HepG2 (cell line): ENCODE data around the gene B3GNT5. TPM values are rescaled to one million over a fixed set of nuclear protein-coding genes. Genes with fewer than 3 reads are reported as not detected.

Experiments used
- ATAC-seq: fragments of 200-7000 bp; cut with Tn5 transposase; 3 replicates; pipeline ENCODE4 v1.9.1; 2020; ENCODE audit warnings: mild to moderate bottlenecking, moderate library complexity
- BruUV-seq: library from RNA; stranded (reverse); fragments of 400-500 nt; replicated peaks from 2 replicates; lab custom pipeline; 2021; lab: Mats Ljungman, UMichigan
- CTCF ChIA-PET: fragments of 300-600 bp; formaldehyde crosslinking; extraction: SDS; loops from one replicate; lab custom pipeline; 2021; ENCODE audit warnings: low total read pairs, inconsistent platforms, low intra/inter-chr PET ratio; lab: Yijun Ruan, JAX
- POLR2A ChIA-PET: fragments of 350-600 bp; sonication (Branson Sonifier 250); formaldehyde crosslinking; loops from one replicate; lab custom pipeline; 2020; ENCODE audit warnings: antibody characterized with exemption, inconsistent platforms; lab: Yijun Ruan, JAX
- DNase-seq: peaks from one replicate; pipeline ENCODE4 v3.0.0-alpha.2; 2015; ENCODE audit warnings: low spot score
- FAIRE-seq: peaks from 3 replicates; lab custom pipeline; 2011; peaks lifted over from hg19 to GRCh38; lab: Jason Lieb, UNC
- H2AFZ ChIP-seq: one replicate; pipeline ENCODE4 v1.6.1; 2011; ENCODE audit warnings: low read length, inconsistent platforms
- H3K27ac ChIP-seq: fragments of 300-600 bp; 3 replicates; pipeline ENCODE4 v1.8.0; 2011; ENCODE audit warnings: mixed run types, mild to moderate bottlenecking, mixed read lengths, low read length, inconsistent platforms; ENCODE audit not compliant: insufficient read depth; ENCODE audit errors: extremely low read length
- H3K27me3 ChIP-seq, 2 experiments: fragments of 200-600 bp in 1 of 2; 2 replicates in 1 of 2; 3 replicates in 1 of 2; pipeline versions ENCODE4 v1.6.0 to v1.8.0; 2011; ENCODE audit warnings: low read length in 2 of 2, mild to moderate bottlenecking in 2 of 2, moderate library complexity in 2 of 2, inconsistent platforms in 1 of 2; ENCODE audit not compliant: insufficient read depth in 2 of 2, control insufficient read depth in 1 of 2
- H3K36me3 ChIP-seq, 2 experiments: fragments of 200-600 bp in 1 of 2; replicated peaks in 1 of 2; 2 replicates in 1 of 2; 3 replicates in 1 of 2; pipeline versions ENCODE4 v1.5.1 to v1.8.0; 2011; ENCODE audit warnings: low read length in 2 of 2, inconsistent platforms in 1 of 2; ENCODE audit not compliant: insufficient read depth in 2 of 2, control insufficient read depth in 1 of 2
- H3K4me1 ChIP-seq: 2 replicates; pipeline ENCODE4 v1.5.1; 2012; ENCODE audit warnings: low read length, inconsistent platforms; ENCODE audit not compliant: insufficient read depth
- H3K4me2 ChIP-seq: 2 replicates; pipeline ENCODE4 v1.6.0; 2011; ENCODE audit warnings: low read depth, low read length, inconsistent platforms
- H3K4me3 ChIP-seq, 3 experiments: fragments of 200-600 bp in 1 of 3; sonication (generic), shearing (Covaris generic) in 1 of 3; replicated peaks in 1 of 3; 2 replicates each; pipeline ENCODE4 v1.5.1; 2011 to 2016; ENCODE audit warnings: low read length in 3 of 3, inconsistent platforms in 2 of 3, low read depth in 2 of 3, mild to moderate bottlenecking in 2 of 3, control low read depth in 1 of 3, mixed read lengths in 1 of 3; ENCODE audit not compliant: insufficient read depth in 1 of 3
- H3K79me2 ChIP-seq: one replicate; pipeline ENCODE4 v1.6.1; 2011; ENCODE audit warnings: low read length, inconsistent platforms; ENCODE audit not compliant: insufficient read depth
- H3K9ac ChIP-seq: 2 replicates; pipeline ENCODE4 v1.6.0; 2011; ENCODE audit warnings: mild to moderate bottlenecking, low read depth, low read length, inconsistent platforms; ENCODE audit not compliant: insufficient read depth
- H3K9me3 ChIP-seq: 2 replicates; pipeline ENCODE4 v1.5.1; 2012; ENCODE audit warnings: mild to moderate bottlenecking, low read length
- H4K20me1 ChIP-seq: 2 replicates; pipeline ENCODE4 v1.6.0; 2011; ENCODE audit warnings: inconsistent platforms, mild to moderate bottlenecking, low read length, moderate library complexity; ENCODE audit not compliant: insufficient read depth
- DPF2 ChIP-seq: sonication (generic); formaldehyde crosslinking; IDR thresholded peaks from 2 replicates; pipeline ENCODE4 v1.4.0; 2020; ENCODE audit warnings: mild to moderate bottlenecking, low read depth, missing genetic modification reagents, borderline replicate concordance
- HNF4G ChIP-seq, 2 experiments: sonication (generic) in 1 of 2; formaldehyde crosslinking in 1 of 2; IDR thresholded peaks; 2 replicates each; pipeline versions ENCODE4 v1.4.0 to v1.6.1; 2011 to 2020; ENCODE audit warnings: borderline replicate concordance in 2 of 2, low read depth in 2 of 2, mild to moderate bottlenecking in 2 of 2, low read length in 1 of 2, missing genetic modification reagents in 1 of 2, moderate library complexity in 1 of 2
- NFE2L1 ChIP-seq: sonication (generic); formaldehyde crosslinking; IDR thresholded peaks from 2 replicates; pipeline ENCODE4 v1.4.0; 2020; ENCODE audit warnings: missing genetic modification reagents, mild to moderate bottlenecking, borderline replicate concordance
- ZNF317 ChIP-seq: sonication (generic); formaldehyde crosslinking; IDR thresholded peaks from 2 replicates; pipeline ENCODE4 v1.5.0; 2020; ENCODE audit warnings: mild to moderate bottlenecking, missing genetic modification reagents
- WGBS: methylation state at CpG from one replicate; pipeline ENCODE4 v1.1.6; 2017; ENCODE audit warnings: low lambda C conversion rate; 5-methylcytosine and 5-hydroxymethylcytosine counted together
- in situ Hi-C: cut with HindIII; loops from 2 replicates; pipeline ENCODE4 v1.10.0; 2017; ENCODE audit warnings: low pct_unique_long_range_greater_than_20kb; ENCODE audit not compliant: extremely low pct_ligation_motif_present
- intact Hi-C: fragments of 100-400 bp; cut with micrococcal nuclease; formaldehyde crosslinking; loops from one replicate; pipeline ENCODE4 v1.10.0; 2022; ENCODE audit not compliant: unreplicated experiment
- polyA plus RNA-seq, 8 experiments: library from polyadenylated mRNA; depleted of rRNA in 3 of 8; stranded (reverse) in 7 of 8; unstranded in 1 of 8; fragments of >200 nt; fragmentation: Illumina TruSeq in 4 of 8; extraction: Trizol in 4 of 8; gene quantifications; 2 replicates each; pipeline versions ENCODE4 v1.2.1 to v1.2.3, GENCODE V29; 2011 to 2016; ENCODE audit warnings: low read depth in 4 of 8, missing spikeins in 1 of 8, mixed read lengths in 1 of 8; ENCODE audit not compliant: insufficient read depth in 1 of 8
- total RNA-seq, 5 experiments: library from RNA; depleted of rRNA; stranded (reverse); fragments of >200 nt; fragmentation: Illumina TruSeq; extraction: Trizol; gene quantifications; 2 replicates each; pipeline ENCODE4 v1.2.3, GENCODE V29; 2016; ENCODE audit warnings: low read depth in 1 of 5
- TF ChIP-seq, protein P1 (sequence below): sonication (generic); formaldehyde crosslinking; IDR thresholded peaks from 2 replicates; pipeline ENCODE4 v1.8.0; 2022; ENCODE audit warnings: mild to moderate bottlenecking, missing genetic modification reagents; ENCODE audit not compliant: insufficient replicate concordance
- TF ChIP-seq, protein P2 (sequence below): IDR thresholded peaks from 2 replicates; pipeline ENCODE4 v1.6.1; 2012; ENCODE audit warnings: low read depth, low read length, improper control_type of control experiment
- TF ChIP-seq, protein P3 (sequence below): sonication (generic); formaldehyde crosslinking; IDR thresholded peaks from 2 replicates; pipeline ENCODE4 v1.4.0; 2020; ENCODE audit warnings: mild to moderate bottlenecking, missing genetic modification reagents

B3GNT5 gene
- total and polyA plus RNA-seq, 2 of the 13 experiments (the other 11 are each of a cell fraction or from before 2014, with no cell fraction given), result not detected

DNA sequence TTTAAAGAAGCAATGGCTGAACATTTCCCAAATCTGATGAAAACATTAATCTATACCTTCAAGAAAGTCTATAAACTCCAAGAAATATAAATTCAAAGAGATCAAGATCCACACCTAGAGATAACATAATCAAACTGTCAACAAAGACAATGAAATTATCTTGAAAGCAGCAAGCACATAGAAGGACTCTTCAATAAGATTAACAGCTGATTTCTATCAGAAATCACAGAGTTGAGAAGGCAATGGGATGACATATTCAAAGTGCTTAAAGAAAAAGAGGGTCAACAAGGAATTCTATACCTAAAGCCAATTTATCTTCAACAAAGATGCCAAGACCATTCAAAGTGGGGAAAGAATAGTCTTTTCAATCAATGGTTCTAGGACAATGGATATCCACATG is 49.4 kb upstream of the B3GNT5 start:
- Histone ChIP-seq H3K36me3 (no peaks in the 10 kb centered on the region), H3K9me3 (peaks cover 5% of the 10 kb centered on the region; the same call in 1 of the 2 replicates)
- TF ChIP-seq NFE2L1 (no peak), ZNF317 (CRISPR knock-in tag) (peak; percentile 95)
- TF ChIP-seq, all 625 proteins: peak for 1
- Histone ChIP-seq H2AFZ (no peak overlapping the region), H3K27ac (no peak overlapping the region), H3K79me2 (no peaks in the 10 kb centered on the region), H3K4me2 (no peak overlapping the region), H3K4me3 (no peak overlapping the region), H4K20me1 (no peaks in the 10 kb centered on the region), H3K4me1 (no peaks in the 10 kb centered on the region), H3K27me3 (0 out of 5 replicates have a peak, but pooled peaks cover 0 to 6% of the 10 kb centered on the region in 2 experiments), H3K9ac (no peak overlapping the region)
- intact Hi-C loops (no loop called here), in situ Hi-C loops (no loop called here)
- BruUV-seq, result no TSS peak
- DNase-seq (no peak), FAIRE-seq (no peak), ATAC-seq (no peak)
- CTCF ChIA-PET, result no interaction called here
- POLR2A ChIA-PET, result no interaction called here

DNA sequence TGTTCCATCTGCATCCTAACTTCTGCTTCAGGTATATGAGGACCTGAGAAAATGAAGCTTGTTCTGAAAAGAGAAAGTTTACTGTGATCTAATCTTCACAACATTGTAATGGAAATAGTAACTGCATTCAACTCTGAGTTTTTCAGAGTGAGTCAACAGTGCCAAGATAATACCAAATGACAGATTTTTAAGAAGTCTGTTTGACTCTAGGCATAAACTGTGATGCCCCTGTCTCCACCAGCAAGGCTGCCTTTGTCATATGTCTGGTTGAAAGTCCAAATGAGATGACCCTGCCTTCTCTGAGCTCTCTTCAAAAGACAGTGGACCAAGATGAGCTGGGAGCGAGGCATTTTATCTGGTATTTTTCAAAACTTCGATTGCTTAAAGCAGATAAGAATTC is 44.8 kb upstream of the B3GNT5 start:
- in situ Hi-C loops, result no loop called here
- peaks cover 16% of the 10 kb centered on the region for H3K4me1 ChIP-seq
- DNase-seq (no peak), FAIRE-seq (no peak), ATAC-seq (no peak)
- H3K4me2 ChIP-seq, result no peak overlapping the region
- H4K20me1 ChIP-seq, result no peaks in the 10 kb centered on the region
- H2AFZ ChIP-seq, result no peak overlapping the region
- no peaks in the 10 kb centered on the region for H3K79me2 ChIP-seq
- H3K9ac ChIP-seq, result no peak overlapping the region
- intact Hi-C loops, result no loop called here
- CTCF ChIA-PET, result no interaction called here
- TF ChIP-seq, protein P1, sequence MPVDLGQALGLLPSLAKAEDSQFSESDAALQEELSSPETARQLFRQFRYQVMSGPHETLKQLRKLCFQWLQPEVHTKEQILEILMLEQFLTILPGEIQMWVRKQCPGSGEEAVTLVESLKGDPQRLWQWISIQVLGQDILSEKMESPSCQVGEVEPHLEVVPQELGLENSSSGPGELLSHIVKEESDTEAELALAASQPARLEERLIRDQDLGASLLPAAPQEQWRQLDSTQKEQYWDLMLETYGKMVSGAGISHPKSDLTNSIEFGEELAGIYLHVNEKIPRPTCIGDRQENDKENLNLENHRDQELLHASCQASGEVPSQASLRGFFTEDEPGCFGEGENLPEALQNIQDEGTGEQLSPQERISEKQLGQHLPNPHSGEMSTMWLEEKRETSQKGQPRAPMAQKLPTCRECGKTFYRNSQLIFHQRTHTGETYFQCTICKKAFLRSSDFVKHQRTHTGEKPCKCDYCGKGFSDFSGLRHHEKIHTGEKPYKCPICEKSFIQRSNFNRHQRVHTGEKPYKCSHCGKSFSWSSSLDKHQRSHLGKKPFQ (CRISPR knock-in tag), result no peak
- TF ChIP-seq, protein P2, sequence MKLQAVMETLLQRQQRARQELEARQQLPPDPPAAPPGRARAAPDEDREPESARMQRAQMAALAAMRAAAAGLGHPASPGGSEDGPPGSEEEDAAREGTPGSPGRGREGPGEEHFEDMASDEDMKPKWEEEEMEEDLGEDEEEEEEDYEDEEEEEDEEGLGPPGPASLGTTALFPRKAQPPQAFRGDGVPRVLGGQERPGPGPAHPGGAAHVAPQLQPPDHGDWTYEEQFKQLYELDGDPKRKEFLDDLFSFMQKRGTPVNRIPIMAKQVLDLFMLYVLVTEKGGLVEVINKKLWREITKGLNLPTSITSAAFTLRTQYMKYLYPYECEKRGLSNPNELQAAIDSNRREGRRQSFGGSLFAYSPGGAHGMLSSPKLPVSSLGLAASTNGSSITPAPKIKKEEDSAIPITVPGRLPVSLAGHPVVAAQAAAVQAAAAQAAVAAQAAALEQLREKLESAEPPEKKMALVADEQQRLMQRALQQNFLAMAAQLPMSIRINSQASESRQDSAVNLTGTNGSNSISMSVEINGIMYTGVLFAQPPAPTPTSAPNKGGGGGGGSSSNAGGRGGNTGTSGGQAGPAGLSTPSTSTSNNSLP, result no peak
- no peak for TF ChIP-seq DPF2 (CRISPR knock-in tag)
- no peak for TF ChIP-seq HNF4G (IDR thresholded peaks at IDR 0.05; ENCODE audit: borderline replicate concordance, low read depth, low read length)
- no peak for TF ChIP-seq HNF4G (CRISPR knock-in tag; IDR thresholded peaks at IDR 0.05; ENCODE audit: borderline replicate concordance, low read depth)
- TF ChIP-seq, protein P3, sequence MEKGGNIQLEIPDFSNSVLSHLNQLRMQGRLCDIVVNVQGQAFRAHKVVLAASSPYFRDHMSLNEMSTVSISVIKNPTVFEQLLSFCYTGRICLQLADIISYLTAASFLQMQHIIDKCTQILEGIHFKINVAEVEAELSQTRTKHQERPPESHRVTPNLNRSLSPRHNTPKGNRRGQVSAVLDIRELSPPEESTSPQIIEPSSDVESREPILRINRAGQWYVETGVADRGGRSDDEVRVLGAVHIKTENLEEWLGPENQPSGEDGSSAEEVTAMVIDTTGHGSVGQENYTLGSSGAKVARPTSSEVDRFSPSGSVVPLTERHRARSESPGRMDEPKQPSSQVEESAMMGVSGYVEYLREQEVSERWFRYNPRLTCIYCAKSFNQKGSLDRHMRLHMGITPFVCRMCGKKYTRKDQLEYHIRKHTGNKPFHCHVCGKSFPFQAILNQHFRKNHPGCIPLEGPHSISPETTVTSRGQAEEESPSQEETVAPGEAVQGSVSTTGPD (CRISPR knock-in tag), result no peak
- 0 out of 5 replicates have a peak, but pooled peaks cover 0 to 6% of the 10 kb centered on the region in 2 experiments for H3K27me3 ChIP-seq
- no TSS peak for BruUV-seq
- no peak overlapping the region for H3K27ac ChIP-seq
- H3K4me3 ChIP-seq, result no peak overlapping the region
- WGBS, result 19% methylated on average over 2 of the region's 2 CpGs
- peaks cover 5% of the 10 kb centered on the region; the same call in 1 of the 2 replicates for H3K9me3 ChIP-seq
- H3K36me3 ChIP-seq, result no peaks in the 10 kb centered on the region
- POLR2A ChIA-PET, result no interaction called here
